CD8-positive, alpha-beta memory T cell (primary cell): ENCODE data around the gene B3GALT5. TPM values are rescaled to one million over a fixed set of nuclear protein-coding genes. Genes with fewer than 3 reads are reported as not detected.
A peak's percentile ranks its signal among the peaks of the same experiment; 100 is the strongest.

Experiments used
- CTCF ChIA-PET: fragments of 350-600 bp; sonication (Branson Sonifier 250); formaldehyde crosslinking; loops from one replicate; lab custom pipeline; 2021; ENCODE audit warnings: antibody characterized with exemption; lab: Charles Lee
- POLR2A ChIA-PET: fragments of 350-600 bp; sonication (Branson Sonifier 250); formaldehyde crosslinking; loops from one replicate; lab custom pipeline; 2021; ENCODE audit warnings: antibody characterized with exemption; lab: Charles Lee
- DNase-seq, 5 donors: peaks; one replicate each; pipeline versions ENCODE4 v3.0.0 to v3.0.0-alpha.2; 2020 to 2022; ENCODE audit warnings: mixed read lengths in 1 of 5
- H3K27ac ChIP-seq: one replicate; pipeline ENCODE4 v1.7.0; 2013; ENCODE audit warnings: low read depth, mild to moderate bottlenecking, low read length, moderate library complexity
- H3K27me3 ChIP-seq: 2 replicates; pipeline ENCODE4 v1.7.0; 2013; ENCODE audit warnings: low read length, mild to moderate bottlenecking; ENCODE audit not compliant: insufficient read depth, poor library complexity, severe bottlenecking
- H3K36me3 ChIP-seq: 2 replicates; pipeline ENCODE4 v1.7.0; 2013; ENCODE audit warnings: mild to moderate bottlenecking, low read length, moderate library complexity; ENCODE audit not compliant: insufficient read depth
- H3K4me1 ChIP-seq: 2 replicates; pipeline ENCODE4 v1.7.0; 2013; ENCODE audit warnings: mild to moderate bottlenecking, low read length, moderate library complexity; ENCODE audit not compliant: insufficient read depth
- H3K4me3 ChIP-seq: 2 replicates; pipeline ENCODE4 v1.7.0; 2013; ENCODE audit warnings: mild to moderate bottlenecking, low read length
- H3K9me3 ChIP-seq: 2 replicates; pipeline ENCODE4 v1.7.0; 2013; ENCODE audit warnings: mild to moderate bottlenecking, low read length
- H3K27ac Mint-ChIP-seq, 8 donors: one replicate each; pipeline ENCODE4 v1.8.0; 2020 to 2021; ENCODE audit warnings: mixed read lengths in 8 of 8, mild to moderate bottlenecking in 6 of 8, inconsistent platforms in 3 of 8, moderate library complexity in 3 of 8
- H3K27me3 Mint-ChIP-seq, 2 donors: one replicate each; pipeline ENCODE4 v1.8.0; 2020 to 2021; ENCODE audit warnings: mixed read lengths in 2 of 2, mild to moderate bottlenecking in 1 of 2, moderate library complexity in 1 of 2
- H3K36me3 Mint-ChIP-seq, 3 donors: one replicate each; pipeline ENCODE4 v1.8.0; 2020 to 2021; ENCODE audit warnings: mixed read lengths in 3 of 3, inconsistent platforms in 1 of 3, mild to moderate bottlenecking in 1 of 3
- H3K4me1 Mint-ChIP-seq, 3 donors: one replicate each; pipeline ENCODE4 v1.8.0; 2020 to 2021; ENCODE audit warnings: mixed read lengths in 3 of 3, inconsistent platforms in 1 of 3, mild to moderate bottlenecking in 1 of 3
- H3K4me3 Mint-ChIP-seq, 7 donors: one replicate each; pipeline ENCODE4 v1.8.0; 2020 to 2021; ENCODE audit warnings: mixed read lengths in 7 of 7, mild to moderate bottlenecking in 6 of 7, moderate library complexity in 4 of 7, inconsistent platforms in 2 of 7
- H3K9me3 Mint-ChIP-seq, 5 donors: one replicate each; pipeline ENCODE4 v1.8.0; 2020 to 2022; ENCODE audit warnings: mixed read lengths in 5 of 5, mild to moderate bottlenecking in 3 of 5, moderate library complexity in 2 of 5, inconsistent platforms in 1 of 5
- polyA plus RNA-seq: library from polyadenylated mRNA; unstranded; fragments of 300-500 nt; fragmentation: Illumina TruSeq; gene quantifications from one replicate; pipeline ENCODE4 v1.2.3, GENCODE V29; 2021
- total RNA-seq, 2 experiments: library from RNA; stranded (reverse); gene quantifications; one replicate each; pipeline ENCODE4 v1.2.3, GENCODE V29; 2021

The B3GALT5 gene
- total RNA-seq = not detected
- not detected for polyA plus RNA-seq

- ChIA-PET POLR2A (no interaction called here), CTCF (no interaction called here)
- H3K4me3 Mint-ChIP-seq = peak within 1 kb of the TSS in 2 of 7 donors; percentile 30 to 73
- H3K9me3 Mint-ChIP-seq = peaks cover 0 to 7% (median 0%) of the 10 kb centered on the region in 5 donors
- H3K4me1 Mint-ChIP-seq = peaks cover 3 to 6% (median 5%) of the 10 kb centered on the region in 3 donors
- H3K36me3 Mint-ChIP-seq = peaks cover 0 to 3% (median 0%) of the 10 kb centered on the region in 3 donors
- H3K27me3 Mint-ChIP-seq = peaks cover 22 to 47% of the 10 kb centered on the region in 2 donors
- Histone ChIP-seq H3K9me3 (no peaks in the 10 kb centered on the region), H3K4me1 (no peaks in the 10 kb centered on the region), H3K4me3 (no peak within 1 kb of the TSS), H3K27ac (no peak within 1 kb of the TSS), H3K27me3 (peaks cover 9% of the 10 kb centered on the region), H3K36me3 (no peaks in the 10 kb centered on the region)
- DNase-seq = no peak
- no peak within 1 kb of the TSS for H3K27ac Mint-ChIP-seq
These were observed at the start of gene B3GALT5 for GRCh38 chr21:39612233-39613040. Gene B3GALT5, plus strand, starts transcription at chr21:39612940. Its CDS starts 47,620 bp downstream, at chr21:39660560.

- H3K9me3 Mint-ChIP-seq = peaks cover 0 to 2% (median 0%) of the 10 kb centered on the region in 5 donors
- POLR2A ChIA-PET = no interaction called here
These were observed 48.5 kb upstream of the B3GALT5 start for GRCh38 chr21:39564200-39564599.

GRCh38 chr21:39567180-39567972 is 45.4 kb upstream of the B3GALT5 start:
- Histone ChIP-seq H3K27ac (no peak overlapping the region), H3K36me3 (no peaks in the 10 kb centered on the region), H3K27me3 (no peaks in the 10 kb centered on the region), H3K4me1 (no peaks in the 10 kb centered on the region), H3K4me3 (no peak overlapping the region), H3K9me3 (no peaks in the 10 kb centered on the region)
- H3K27ac Mint-ChIP-seq = no peak overlapping the region
- peaks cover 4 to 10% of the 10 kb centered on the region in 2 donors for H3K27me3 Mint-ChIP-seq
- H3K4me3 Mint-ChIP-seq = no peak overlapping the region
- no peaks in the 10 kb centered on the region for H3K9me3 Mint-ChIP-seq
- ChIA-PET CTCF (interaction anchor here (0.7 kb wide), 1 partner anchor 43 kb away, joined by 4 read pairs; no protein-coding TSS in a partner anchor), POLR2A (no interaction called here)
- no peaks in the 10 kb centered on the region for H3K4me1 Mint-ChIP-seq
- DNase-seq = no peak
- H3K36me3 Mint-ChIP-seq = no peaks in the 10 kb centered on the region

More at GRCh38 chr21:39564200-39564599, 48.5 kb upstream of the B3GALT5 start:
- Mint-ChIP-seq H3K27ac (no peak overlapping the region), H3K4me1 (no peaks in the 10 kb centered on the region), H3K4me3 (no peak overlapping the region), H3K27me3 (peaks cover 0 to 4% of the 10 kb centered on the region in 2 donors), H3K36me3 (no peaks in the 10 kb centered on the region)
- H3K27me3 ChIP-seq = no peaks in the 10 kb centered on the region
- no peaks in the 10 kb centered on the region for H3K9me3 ChIP-seq
- DNase-seq = no peak
- no peaks in the 10 kb centered on the region for H3K4me1 ChIP-seq
- H3K36me3 ChIP-seq = no peaks in the 10 kb centered on the region
- no peak overlapping the region for H3K4me3 ChIP-seq
- CTCF ChIA-PET = no interaction called here
- H3K27ac ChIP-seq = no peak overlapping the region

GRCh38 chr21:39568361-39568760 is 44.4 kb upstream of the B3GALT5 start:
- Histone ChIP-seq H3K4me3 (no peak overlapping the region), H3K36me3 (no peaks in the 10 kb centered on the region), H3K27me3 (no peaks in the 10 kb centered on the region), H3K4me1 (no peaks in the 10 kb centered on the region), H3K27ac (no peak overlapping the region), H3K9me3 (no peaks in the 10 kb centered on the region)
- Mint-ChIP-seq H3K36me3 (no peaks in the 10 kb centered on the region), H3K9me3 (no peaks in the 10 kb centered on the region), H3K27ac (no peak overlapping the region), H3K4me1 (no peaks in the 10 kb centered on the region), H3K4me3 (no peak overlapping the region), H3K27me3 (peaks cover 2 to 17% of the 10 kb centered on the region in 2 donors)
- POLR2A ChIA-PET = no interaction called here
- CTCF ChIA-PET = interaction anchor here (0.7 kb wide), 1 partner anchor 44 kb away, joined by 4 read pairs; no protein-coding TSS in a partner anchor
- no peak for DNase-seq

- no peaks in the 10 kb centered on the region for H3K27me3 ChIP-seq
- no peaks in the 10 kb centered on the region for H3K36me3 ChIP-seq
- CTCF ChIA-PET = no interaction called here
- H3K4me3 ChIP-seq = no peak overlapping the region
- no peaks in the 10 kb centered on the region for H3K4me1 ChIP-seq
- Mint-ChIP-seq H3K27ac (no peak overlapping the region), H3K36me3 (no peaks in the 10 kb centered on the region), H3K27me3 (peaks cover 1 to 32% of the 10 kb centered on the region in 2 donors), H3K4me1 (no peaks in the 10 kb centered on the region), H3K9me3 (no peaks in the 10 kb centered on the region), H3K4me3 (no peak overlapping the region)
- POLR2A ChIA-PET = no interaction called here
- no peak overlapping the region for H3K27ac ChIP-seq
- DNase-seq = no peak
- H3K9me3 ChIP-seq = no peaks in the 10 kb centered on the region
These were observed 37.0 kb upstream of the B3GALT5 start for GRCh38 chr21:39575775-39576174.

GRCh38 chr21:39576518-39577128 is 36.1 kb upstream of the B3GALT5 start:
- H3K27me3 Mint-ChIP-seq = peaks cover 0 to 29% of the 10 kb centered on the region in 2 donors
- CTCF ChIA-PET = no interaction called here
- no peak overlapping the region for H3K27ac Mint-ChIP-seq
- H3K36me3 Mint-ChIP-seq = no peaks in the 10 kb centered on the region
- Histone ChIP-seq H3K27me3 (no peaks in the 10 kb centered on the region), H3K4me1 (no peaks in the 10 kb centered on the region), H3K9me3 (no peaks in the 10 kb centered on the region), H3K27ac (no peak overlapping the region), H3K4me3 (no peak overlapping the region), H3K36me3 (no peaks in the 10 kb centered on the region)
- no peak overlapping the region for H3K4me3 Mint-ChIP-seq
- no peaks in the 10 kb centered on the region for H3K4me1 Mint-ChIP-seq
- POLR2A ChIA-PET = no interaction called here
- no peaks in the 10 kb centered on the region for H3K9me3 Mint-ChIP-seq
- DNase-seq = no peak

GRCh38 chr21:39579734-39580332 is 32.9 kb upstream of the B3GALT5 start:
- POLR2A ChIA-PET = no interaction called here

More at GRCh38 chr21:39579734-39580332, 32.9 kb upstream of the B3GALT5 start:
- H3K36me3 Mint-ChIP-seq = no peaks in the 10 kb centered on the region
- DNase-seq = no peak
- no peak overlapping the region for H3K27ac ChIP-seq
- H3K27me3 ChIP-seq = no peaks in the 10 kb centered on the region
- no peaks in the 10 kb centered on the region for H3K36me3 ChIP-seq
- H3K9me3 Mint-ChIP-seq = no peaks in the 10 kb centered on the region
- no peak overlapping the region for H3K4me3 Mint-ChIP-seq
- no peaks in the 10 kb centered on the region for H3K9me3 ChIP-seq
- CTCF ChIA-PET = no interaction called here
- no peaks in the 10 kb centered on the region for H3K4me1 Mint-ChIP-seq
- H3K27ac Mint-ChIP-seq = no peak overlapping the region
- H3K4me1 ChIP-seq = no peaks in the 10 kb centered on the region
- H3K4me3 ChIP-seq = no peak overlapping the region
- peaks cover 2 to 7% of the 10 kb centered on the region in 2 donors for H3K27me3 Mint-ChIP-seq
